SKM-1 treated with dmso at 0.1 percent for 144 hours (cell line): Measurements from ENCODE around the gene ARHGAP42.

ENCODE experiments used
- DNase-seq: peaks from one replicate; lab custom pipeline; 2025; ENCODE audit not compliant: unreplicated experiment; lab: John Stamatoyannopoulos, UW

ARHGAP42 gene

GRCh38 chr11:100680070-100680469 lies 7.0 kb upstream of the ARHGAP42 start:
- DNase-seq = no peak

GRCh38 chr11:100681064-100681502 lies 6.0 kb upstream of the ARHGAP42 start:
- peak; percentile 90 for DNase-seq

- DNase-seq = no peak
These were observed 4.7 kb upstream of the ARHGAP42 start for GRCh38 chr11:100682247-100682969.

GRCh38 chr11:100683126-100683525 lies 4.0 kb upstream of the ARHGAP42 start:
- no peak for DNase-seq

DNA sequence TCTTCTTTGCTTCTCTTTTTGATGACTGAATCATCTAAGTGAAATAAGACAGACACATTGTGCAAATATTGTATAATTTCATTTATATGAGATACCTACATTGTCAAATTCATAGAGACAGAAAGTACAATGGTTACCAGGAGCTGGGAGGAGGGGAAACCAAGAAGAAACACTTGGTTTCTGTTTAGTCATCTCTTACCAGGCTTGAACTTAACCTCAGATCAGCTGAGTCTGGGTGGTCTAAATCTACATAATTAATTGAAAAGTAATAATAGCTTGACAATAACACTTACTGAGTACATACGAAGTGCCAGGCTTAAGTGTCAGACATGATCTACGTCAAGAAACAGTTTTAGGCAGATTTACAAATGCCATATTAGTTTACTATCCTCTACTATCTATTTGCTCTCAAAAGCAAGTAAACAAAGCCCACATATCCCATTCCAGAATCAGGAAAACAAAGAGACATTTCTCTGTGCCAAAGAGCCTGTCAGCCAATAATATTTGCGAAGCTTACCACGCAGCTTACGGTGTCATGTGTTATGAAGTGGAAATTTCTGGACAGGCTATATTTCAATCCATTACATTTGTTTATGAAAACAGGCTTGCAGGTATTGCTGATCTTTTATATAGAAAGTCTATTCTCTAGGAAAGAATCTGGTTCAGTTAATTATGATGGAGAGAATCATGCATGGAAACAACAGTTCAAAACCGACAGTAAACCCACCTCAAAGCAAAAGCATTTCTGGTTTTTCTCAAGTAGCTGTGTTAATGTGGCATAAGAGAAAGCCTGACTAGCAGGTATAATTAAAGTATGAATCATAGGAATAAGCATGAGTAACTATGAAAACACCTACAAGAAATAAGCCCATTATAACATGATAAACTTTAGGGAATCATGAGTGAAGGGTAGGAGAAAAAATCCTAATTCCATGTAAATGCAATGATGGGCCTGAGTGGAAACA lies 2.7 kb upstream of the ARHGAP42 start:
- no peak for DNase-seq

DNA sequence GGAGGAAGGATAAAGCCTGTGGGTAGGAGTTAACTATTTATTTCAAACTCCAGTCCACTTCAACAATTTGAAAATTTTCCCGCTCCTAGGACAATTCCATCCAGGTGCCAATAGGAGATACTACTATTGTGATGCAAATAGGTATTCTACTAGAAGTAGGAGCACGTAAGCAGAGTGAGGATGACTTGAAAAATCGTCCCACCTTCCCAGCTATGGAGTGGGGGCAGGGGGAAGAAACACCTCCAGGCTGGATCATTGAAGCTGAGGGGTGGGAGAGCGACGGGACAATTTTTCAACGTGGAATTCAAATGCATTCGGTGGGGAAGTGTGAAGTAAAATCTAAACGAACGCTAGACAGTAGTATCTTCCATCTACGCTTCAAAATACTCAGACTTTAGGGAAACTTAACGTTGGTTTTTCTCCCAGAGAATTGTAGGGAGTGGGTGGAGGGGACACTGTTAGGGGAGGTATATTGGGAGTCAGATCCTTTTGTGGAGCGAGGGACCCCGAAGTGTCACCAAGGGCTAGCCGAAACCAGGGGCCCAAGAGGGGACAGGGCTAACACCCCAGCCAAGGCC lies 523 bp upstream of the ARHGAP42 start:
- no peak for DNase-seq

DNA sequence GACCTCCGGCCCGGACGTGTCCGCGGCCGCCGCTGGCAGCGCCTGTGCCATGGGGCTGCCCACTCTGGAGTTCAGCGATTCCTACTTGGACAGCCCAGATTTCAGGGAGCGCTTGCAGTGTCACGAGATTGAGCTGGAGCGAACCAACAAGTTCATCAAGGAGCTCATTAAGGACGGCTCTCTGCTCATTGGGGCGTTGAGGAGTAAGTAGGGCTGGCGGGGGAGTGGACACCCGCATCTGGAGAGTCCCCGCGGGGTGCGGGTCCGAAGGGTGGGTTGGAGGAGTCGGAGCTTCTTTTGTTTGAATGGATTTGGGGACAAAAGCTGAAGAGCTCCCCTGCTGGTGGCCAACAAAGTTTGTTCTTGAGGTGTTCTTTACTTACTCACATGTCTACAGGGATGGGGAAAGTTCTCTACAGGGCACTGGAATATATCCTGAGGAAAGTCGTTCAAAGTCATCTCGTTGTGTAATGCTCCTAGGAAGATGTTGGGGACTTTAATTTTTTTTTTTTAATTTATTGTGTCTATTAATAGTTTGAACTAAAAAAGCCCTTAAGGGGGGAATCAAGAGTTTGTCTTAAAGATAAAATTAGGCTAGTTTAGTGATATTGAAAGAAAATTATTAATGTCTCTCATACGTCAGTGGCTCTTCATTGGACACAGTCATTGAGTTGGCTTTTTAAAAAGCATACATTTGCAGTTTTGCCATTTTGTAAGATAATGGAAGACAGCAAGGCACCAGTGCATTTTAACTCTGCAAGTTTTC lies 725 bp downstream of the ARHGAP42 start:
- DNase-seq = peak; percentile 63

DNA sequence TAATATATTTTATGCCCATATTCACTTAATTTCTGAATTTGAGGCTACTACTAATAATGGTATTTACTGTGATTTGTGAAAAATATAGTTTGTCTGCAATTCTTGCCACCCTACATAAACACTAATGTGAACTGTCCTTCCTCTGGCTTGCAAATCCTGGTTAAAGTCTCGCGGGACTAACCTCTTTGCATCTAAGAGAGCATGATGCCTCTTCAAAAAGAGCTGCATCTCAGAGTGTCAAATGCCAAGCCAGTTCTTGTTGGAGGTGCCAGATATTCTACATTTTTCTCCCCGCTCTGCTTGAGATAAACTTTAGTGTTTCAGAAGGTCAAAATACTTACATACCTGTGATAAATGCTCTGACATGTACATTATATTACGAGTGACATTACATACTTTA lies 2.1 kb downstream of the ARHGAP42 start:
- no peak for DNase-seq

GRCh38 chr11:100691896-100692653 lies 5.0 kb downstream of the ARHGAP42 start:
- no peak for DNase-seq

DNA sequence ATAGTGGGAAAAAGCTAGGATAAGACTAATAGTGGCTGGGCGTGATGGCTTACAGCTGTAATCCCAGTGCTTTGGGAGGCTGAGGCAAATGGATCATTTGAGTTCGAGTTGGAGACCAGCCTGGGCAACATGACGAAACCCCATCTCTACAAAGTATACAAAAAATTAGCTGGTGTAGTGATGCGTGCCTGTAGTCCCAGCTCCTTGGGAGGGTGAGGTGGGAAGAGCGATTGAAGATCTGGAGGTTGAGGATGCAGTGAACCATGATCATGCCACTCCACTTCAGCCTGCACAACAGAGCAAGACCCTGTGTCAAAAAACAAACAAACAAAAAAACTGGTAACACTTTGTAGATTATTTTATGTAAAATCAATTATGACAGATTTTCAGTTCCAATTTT lies 8.8 kb downstream of the ARHGAP42 start:
- no peak for DNase-seq

DNA sequence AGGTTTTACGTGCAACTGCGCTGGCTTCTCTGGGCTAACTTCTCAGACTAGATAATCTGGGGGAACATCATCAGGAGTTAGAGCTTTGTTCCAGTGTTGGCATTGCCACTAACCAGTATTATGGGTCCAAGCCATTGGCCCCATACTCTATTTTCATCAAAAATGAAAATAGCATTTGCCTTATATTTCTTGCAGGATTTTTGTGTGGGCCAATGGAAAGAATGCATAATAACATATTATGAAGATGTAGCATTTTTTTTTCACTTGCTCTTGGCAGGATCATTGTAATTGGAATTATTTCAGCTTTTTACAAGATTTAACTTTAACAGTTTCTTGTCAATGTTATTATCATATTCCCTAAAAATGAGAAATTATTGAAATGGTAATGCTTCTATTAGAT lies 16.1 kb downstream of the ARHGAP42 start:
- DNase-seq = no peak

DNA sequence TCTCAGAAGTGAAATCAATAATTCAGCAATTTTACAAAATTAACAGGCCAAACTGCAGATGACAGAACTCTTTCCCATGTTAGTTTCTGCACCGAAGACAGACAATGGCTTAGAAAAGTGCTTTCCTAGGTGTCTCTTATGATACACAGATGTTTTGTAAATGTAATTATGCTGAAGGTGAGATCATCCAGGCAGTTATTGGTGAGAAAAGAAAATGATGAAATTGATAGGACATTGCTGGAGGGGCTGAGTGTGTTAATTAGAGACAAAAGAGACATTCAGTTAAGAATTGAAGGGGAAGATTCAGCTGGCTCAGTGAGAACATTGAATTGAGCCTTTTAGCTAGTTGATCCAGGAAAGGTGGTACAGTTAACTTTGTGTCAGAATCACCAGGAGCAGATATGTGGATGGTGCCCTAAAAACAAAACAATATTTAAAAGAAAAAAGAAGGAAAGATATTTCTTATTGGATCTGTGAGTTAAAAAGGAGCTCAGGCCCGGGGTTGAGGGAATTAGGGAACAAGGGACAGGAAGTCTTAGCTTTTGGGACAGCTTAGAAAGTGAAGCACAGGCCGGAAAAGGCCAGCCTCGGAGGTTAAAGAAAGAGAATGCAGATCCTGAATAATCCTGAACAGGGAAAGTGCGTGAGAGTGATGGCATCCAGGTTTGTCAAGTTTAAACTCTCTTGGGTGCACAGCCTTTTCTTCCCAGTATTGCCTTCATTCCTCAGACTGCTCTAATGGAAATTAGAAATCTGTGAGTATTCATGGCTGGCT lies 16.9 kb downstream of the ARHGAP42 start:
- DNase-seq = no peak

GRCh38 chr11:100705447-100705846 lies 18.4 kb downstream of the ARHGAP42 start:
- no peak for DNase-seq

DNA sequence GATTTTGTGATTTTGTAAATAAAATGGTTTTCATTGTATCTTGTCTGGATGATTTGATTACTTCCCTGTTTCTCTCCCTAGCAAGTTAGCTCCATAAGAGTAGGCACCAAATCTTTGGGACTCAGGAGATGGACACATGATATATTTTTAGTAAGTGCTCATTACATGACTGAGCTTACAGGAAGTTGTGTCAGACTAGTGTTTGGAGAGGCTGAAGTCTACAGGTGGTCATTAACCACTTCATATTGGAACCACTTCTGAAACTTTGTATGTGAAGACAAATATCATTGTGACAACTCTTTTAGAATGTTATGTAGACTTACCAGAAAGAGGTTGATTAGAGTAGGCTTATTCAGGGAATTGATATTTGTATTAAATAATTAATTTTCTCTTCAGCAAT lies 19.1 kb downstream of the ARHGAP42 start:
- DNase-seq = no peak

DNA sequence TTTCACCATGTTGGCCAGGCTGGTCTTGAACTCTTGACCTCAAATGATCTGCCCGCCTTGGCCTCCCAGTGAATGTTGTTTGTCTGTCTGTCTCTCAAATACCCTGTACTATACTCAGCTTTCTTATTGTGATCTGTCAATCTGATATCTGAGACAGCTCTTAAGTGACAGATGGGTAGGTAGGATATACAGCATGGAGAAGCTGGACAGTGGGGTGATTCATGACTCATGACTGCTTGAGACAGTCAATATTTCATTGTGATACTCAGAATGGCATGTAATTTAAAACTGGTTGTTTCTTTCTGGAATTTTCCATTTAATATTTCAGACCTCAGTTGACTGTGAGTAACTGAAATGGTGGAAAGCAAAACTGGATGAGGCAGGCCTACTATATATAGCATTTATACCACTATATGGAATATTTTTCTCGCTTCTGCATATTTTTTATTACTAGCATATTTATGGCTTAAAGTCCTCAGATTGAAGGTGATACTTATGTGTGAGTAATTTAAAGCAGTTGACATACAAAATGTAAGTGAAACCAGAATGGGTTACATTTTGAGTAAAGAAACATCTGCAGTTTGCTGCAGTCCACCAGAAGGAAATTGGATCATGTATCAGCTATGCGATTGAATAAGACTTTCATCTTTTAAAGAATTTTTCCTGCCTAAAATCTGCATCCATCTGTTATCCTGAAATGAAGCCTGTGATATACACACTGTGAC lies 22.3 kb downstream of the ARHGAP42 start:
- no peak for DNase-seq

- no peak for DNase-seq
These were observed 24.9 kb downstream of the ARHGAP42 start for GRCh38 chr11:100711984-100712383.

- no peak for DNase-seq
These were observed 25.5 kb downstream of the ARHGAP42 start for GRCh38 chr11:100712583-100712982.

DNA sequence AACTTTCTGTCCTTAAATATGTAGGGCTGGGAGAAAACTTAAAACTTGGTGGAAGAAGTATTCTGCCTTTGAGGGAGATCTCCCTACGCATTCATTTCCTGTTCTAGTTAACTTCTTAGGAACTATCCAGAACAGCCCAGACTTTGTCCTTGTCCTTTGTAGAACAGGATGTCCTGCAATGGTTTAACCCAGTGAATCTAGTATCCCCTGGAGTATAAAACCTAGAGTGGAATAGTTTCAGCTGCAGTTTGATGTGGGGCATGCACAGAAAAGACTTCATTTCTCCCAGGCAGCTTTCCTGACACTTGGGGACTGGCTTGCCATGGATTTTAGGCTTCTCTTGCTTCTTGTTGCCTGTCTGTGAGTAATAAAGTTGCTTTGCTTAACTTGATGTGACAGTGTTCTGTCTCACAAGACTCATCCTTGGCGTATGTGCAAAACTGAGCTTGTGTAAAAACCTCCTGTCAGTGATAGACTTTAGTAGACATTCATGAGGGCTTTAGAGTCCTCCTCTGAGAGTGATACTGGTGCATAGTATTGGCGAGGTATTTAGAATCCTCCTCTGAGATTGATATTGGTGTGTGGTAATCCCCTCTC lies 28.2 kb downstream of the ARHGAP42 start:
- no peak for DNase-seq
